VCaP (cell line): ENCODE results near the gene RBM6.

ENCODE experiments used
- H3K27ac ChIP-seq: fragments of 450-650 bp; 2 replicates; pipeline ENCODE4 v1.5.1; 2017
- CTCF ChIP-seq: fragments of 450-650 bp; conservative IDR thresholded peaks from 2 replicates; pipeline ENCODE4 v1.5.1; 2017; ENCODE audit warnings: mild to moderate bottlenecking, moderate library complexity

Gene RBM6

GRCh38 chr3:49998326-49998725 lies 58.4 kb downstream of the RBM6 start:
- H3K27ac ChIP-seq: peak overlapping the region; percentile 2; the same call in 1 of the 2 replicates
- peak; percentile 3; the same call in 1 of the 2 replicates for TF ChIP-seq CTCF

- no peak overlapping the region for H3K27ac ChIP-seq
- TF ChIP-seq CTCF: no peak
Measured at GRCh38 chr3:50001511-50001910, 61.6 kb downstream of the RBM6 start.

GRCh38 chr3:50003216-50003615 lies 63.3 kb downstream of the RBM6 start:
- TF ChIP-seq CTCF: no peak

GRCh38 chr3:50003824-50004223 lies 63.9 kb downstream of the RBM6 start:
- no peak overlapping the region for H3K27ac ChIP-seq
- no peak for TF ChIP-seq CTCF

More at GRCh38 chr3:50003216-50003615, 63.3 kb downstream of the RBM6 start:
- H3K27ac ChIP-seq: no peak overlapping the region

- H3K27ac ChIP-seq: no peak overlapping the region
- no peak for TF ChIP-seq CTCF
Measured at GRCh38 chr3:50008931-50009330, 69.0 kb downstream of the RBM6 start.

- no peak overlapping the region for H3K27ac ChIP-seq
- no peak for TF ChIP-seq CTCF
Measured at GRCh38 chr3:50010959-50011358, 71.0 kb downstream of the RBM6 start.

- no peak for TF ChIP-seq CTCF
Measured at GRCh38 chr3:50015918-50016317, 76.0 kb downstream of the RBM6 start.

More at GRCh38 chr3:50015918-50016317, 76.0 kb downstream of the RBM6 start:
- no peak overlapping the region for H3K27ac ChIP-seq
